DLD1 (cell line): ENCODE measurements around the gene GET4.
"Not testable (repeated sequence)": the region's sequence is repeated elsewhere in the genome, so short reads cannot be mapped to it uniquely, and the experiment has no call there.

Source experiments
- in situ Hi-C: cut with HindIII; loops from 2 replicates; pipeline ENCODE4 v1.10.0; 2017; ENCODE audit warnings: low sequenced_read_pairs

GET4 gene

DNA sequence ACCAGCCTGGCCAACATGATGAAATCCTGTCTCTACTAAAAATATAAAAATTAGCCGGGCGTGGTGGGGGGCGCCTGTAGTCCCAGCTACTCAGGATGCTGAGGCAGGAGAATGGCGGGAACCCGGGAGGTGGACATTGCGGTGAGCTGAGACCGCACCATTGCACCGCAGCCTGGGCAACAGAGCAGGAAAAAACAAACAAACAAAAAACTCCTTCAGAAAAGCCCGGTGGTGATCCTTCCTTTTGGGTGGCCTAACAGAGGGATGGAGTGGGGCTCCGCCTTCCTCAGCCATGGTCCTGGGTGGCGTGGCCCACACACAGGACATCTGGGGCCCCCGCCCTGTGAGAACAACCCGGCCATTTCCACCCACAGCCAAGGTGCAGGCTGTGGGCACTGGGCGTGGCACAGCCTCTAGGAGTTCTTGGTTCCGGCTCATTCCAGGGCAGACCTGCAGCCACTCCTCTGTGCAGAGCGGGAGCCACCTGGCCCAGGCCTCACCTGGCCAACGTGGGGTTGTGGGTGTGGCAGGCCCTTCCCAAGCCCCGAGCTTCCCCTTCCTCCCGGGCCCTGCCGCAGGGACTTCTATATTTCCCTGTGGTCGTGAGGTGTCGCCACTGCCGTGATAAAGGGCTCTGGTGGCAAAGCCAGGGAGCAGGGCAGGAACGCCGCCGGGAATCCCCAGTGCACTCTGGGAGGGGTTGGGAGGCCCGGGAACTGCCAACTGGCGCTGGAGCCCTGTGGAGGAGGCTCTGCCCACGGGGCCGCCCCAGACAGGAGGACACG, 37.6 kb downstream of the GET4 start:
- in situ Hi-C loops, result no loop called here

DNA sequence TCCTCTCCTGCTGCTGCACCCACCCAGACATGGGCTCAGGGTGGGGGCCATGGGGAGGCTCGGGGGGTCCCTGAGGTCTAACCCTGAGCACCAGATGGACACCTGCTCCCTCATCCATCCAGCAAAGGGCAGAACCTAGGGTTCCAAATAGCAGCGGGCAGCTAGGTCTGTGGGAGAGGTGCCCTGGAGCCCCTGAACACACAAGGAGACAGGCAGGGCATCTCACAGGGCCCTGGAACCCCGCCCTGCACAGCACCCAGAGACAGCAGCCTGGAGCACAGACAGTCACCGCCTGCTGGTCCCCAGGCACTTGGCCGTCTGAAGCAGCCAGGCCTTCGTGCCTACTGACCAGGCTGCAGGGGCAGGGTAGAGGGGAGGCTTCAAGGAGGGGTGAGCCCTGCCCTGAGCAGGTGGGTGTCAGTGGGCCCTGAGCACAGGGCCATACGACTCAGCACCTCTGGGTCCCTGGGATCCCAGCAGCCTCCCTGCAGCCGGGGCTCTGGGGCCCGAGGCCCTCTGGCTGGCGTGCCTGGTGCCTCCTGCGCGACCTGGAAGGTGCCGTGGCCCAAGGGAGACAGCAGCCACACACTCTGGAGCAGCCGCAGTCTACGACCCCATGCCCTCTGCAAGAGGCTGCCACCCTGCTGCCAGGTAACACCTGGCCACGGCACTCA, 38.3 kb downstream of the GET4 start:
- in situ Hi-C loops, result no loop called here

DNA sequence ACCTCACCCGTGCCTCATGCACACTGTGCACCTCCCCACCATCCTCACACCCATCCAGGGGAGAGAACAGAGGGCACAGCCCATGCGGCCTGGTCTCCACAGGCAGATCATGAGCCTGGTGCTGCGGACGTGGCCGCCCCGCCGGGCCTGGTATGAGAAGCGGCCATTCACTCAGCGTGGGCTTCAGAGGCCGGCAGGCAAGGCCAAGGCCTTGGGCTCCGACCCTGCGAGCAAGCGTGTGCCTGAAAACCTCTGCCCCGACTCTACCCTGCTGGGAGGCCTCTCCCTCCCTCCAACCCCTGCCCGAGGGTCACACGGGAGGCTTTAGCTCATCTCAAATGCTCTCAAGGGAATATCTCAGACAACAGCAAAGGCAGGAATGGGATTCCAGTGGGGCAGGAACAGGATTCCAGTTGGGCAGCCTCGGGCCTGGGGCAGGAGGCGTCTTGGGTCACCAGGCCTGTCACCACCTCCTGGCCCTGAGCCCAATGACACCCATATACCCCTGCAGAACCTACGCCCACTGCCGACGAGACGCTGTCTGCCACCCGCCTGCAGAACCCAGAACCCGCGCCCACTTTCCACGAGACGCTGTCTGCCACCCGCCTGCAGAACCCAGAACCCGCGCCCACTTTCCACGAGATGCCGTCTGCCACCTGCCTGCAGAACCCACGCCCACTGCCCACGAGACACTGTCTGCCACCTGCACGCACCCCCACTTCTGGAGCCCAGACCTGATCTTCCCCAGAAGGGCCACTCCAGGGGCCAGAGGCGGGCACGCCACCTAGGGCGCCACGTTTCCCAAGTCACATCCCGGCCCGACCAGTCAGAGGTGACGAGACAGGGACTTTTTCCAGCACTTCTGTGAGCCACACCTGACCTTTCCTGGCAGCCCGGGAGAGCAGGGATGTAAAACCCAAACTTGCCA, 39.2 kb downstream of the GET4 start:
- in situ Hi-C loops, result no loop called here

DNA sequence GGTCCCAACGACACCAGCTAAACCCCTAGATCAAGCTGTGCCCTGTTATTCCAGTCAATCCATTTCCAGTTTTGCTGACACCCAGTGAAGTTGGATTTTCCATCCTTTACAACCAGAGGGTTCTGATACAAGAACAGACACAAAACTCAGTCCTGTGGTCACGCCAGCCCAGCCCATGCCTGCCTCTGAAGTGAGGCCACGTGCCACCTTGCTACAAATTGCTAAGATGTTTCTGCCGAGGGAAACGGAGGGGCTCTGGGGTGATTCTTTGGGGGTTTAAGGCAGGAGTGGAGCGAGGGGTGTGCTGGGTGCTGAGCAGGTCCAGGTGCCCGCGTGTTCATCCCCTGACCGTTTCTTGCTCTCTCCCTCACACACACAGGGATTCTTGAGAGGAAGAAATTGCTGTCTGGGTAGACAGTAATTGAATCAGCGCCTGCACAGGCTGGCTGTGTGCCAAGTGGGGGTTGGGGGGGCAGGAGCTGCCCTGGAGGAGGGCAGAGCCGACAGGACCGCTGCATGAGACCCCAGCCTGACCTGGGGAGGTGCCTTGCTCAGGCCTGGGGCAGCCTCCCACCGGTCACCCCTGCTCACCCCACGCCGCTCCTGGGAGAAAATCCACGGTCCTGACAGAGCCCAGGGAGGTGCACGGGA, 40.1 kb downstream of the GET4 start:
- in situ Hi-C loops, result no loop called here

DNA sequence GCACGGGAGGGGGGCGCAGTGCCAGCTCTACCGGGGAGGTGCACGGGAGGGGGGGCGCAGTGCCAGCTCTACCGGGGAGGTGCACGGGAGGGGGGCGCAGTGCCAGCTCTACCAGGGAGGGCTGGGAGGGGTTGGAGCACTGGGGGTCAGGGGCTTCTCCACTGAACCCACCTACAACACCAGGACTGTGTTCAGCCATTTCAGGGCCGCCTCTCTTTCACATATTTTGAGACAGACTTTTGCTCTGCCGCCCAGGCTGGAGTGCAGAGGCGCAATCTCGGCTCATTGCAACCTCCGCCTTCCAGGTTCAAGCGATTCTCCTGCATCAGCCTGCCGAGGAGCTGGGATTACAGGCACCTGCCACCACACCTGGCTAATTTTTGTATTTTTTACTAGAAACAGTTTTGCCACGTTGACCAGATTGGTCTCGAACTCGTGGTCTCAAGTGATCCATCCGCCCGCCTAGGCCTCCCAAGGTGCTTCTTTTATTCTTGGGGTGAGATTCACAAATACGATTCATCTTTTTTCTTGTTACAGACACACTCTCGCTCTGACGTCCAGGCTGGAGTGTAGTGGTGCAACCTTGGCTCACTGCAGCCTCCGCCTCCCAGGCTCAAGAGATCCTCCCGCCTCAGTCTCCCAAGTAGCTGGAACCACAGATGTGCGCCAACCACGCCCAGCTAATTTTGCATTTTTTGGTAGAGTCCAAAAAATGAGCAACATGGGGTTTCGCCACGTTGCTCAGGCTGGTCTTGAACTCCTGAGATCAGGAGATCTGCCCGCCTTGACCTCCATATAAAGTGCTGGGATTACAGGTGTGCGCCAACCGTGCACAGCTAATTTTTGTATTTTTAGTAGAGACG, 41.1 kb downstream of the GET4 start:
- in situ Hi-C loops, result no loop called here

DNA sequence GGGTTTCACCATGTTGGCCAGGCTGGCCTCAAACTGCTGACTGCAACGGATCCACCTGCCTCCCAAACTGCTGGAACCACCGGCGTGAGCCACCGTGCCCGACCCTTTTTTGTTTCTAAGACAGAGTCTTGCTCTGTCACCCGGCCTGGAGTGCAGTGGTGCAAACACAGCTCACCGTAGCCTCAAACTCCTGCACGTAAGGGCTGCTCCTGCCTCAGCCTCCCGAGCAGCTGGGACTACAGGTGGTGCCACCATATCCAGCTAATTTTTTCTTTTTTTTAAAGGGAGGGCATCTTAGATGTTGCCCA, 41.7 kb downstream of the GET4 start:
- in situ Hi-C loops, result no loop called here

DNA sequence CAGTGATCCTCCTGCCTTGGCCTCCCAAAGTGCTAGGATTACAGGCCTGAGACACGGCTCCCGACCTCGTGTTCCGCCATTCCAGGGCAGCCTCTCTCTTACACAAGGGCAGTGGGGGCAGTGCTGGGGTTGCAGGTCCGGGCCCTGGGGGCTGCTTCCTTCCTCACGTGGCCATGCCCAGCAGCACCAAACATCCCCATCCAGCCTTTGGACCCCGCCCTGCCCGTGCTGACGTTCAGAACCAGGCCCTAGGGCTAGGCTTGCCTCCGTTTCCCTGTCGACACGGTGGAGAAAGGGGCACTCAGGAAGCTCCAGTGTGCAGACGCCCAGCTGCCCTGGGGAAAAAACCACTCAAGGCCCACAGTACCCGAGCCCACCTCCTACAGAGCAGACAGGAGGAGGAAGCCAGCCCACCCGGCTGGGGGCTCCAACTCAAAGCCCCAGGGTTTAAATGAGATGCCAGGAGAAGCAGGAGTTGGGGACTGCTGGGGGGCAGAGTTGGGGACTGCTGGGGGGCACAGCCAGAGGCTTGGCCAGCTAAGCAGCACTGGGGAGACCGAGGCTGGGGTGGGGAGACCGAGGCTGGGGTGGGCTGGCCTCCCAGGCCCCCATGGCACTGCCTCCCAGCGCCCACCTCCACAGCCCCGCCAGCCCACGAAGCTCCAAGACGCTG, 42.2 kb downstream of the GET4 start:
- in situ Hi-C loops, result no loop called here

DNA sequence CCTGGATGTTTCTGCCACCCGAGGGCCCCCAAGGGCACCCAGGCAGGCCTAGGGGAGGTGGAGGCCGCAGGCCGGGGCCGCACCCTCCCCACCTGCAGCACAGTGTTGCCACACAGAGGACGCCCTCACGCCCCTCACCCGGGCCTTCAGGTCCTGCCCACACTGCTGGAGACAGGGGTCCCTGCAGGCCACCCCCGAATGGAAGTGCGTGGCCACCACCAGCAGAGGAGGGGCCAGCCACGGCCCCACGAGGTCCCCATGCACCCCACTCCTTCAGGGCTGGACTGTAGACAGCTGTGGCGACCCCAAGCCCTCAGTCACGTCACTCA, 42.7 kb downstream of the GET4 start:
- in situ Hi-C loops, result no loop called here

DNA sequence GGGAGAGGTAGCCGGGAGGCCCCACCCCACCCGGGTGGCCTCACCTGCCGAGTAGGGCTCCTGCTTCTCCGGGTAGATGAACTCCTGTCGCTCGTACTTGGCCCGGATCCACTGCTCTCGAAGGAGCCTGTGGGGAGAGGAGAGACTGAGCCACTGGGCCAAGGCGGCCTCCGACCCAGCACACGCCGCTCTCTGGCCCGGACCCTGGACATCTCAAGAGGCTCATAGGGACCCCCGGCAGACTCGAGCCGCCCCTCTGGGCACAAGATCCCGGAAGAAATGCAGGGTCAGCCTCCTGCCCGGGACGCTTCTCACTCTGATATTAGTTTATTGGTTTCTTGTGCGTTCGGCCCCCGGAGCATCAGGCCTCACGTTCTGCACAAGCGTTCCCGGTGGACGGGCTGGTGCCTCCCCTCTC, 43.6 kb downstream of the GET4 start:
- in situ Hi-C loops, result no loop called here

DNA sequence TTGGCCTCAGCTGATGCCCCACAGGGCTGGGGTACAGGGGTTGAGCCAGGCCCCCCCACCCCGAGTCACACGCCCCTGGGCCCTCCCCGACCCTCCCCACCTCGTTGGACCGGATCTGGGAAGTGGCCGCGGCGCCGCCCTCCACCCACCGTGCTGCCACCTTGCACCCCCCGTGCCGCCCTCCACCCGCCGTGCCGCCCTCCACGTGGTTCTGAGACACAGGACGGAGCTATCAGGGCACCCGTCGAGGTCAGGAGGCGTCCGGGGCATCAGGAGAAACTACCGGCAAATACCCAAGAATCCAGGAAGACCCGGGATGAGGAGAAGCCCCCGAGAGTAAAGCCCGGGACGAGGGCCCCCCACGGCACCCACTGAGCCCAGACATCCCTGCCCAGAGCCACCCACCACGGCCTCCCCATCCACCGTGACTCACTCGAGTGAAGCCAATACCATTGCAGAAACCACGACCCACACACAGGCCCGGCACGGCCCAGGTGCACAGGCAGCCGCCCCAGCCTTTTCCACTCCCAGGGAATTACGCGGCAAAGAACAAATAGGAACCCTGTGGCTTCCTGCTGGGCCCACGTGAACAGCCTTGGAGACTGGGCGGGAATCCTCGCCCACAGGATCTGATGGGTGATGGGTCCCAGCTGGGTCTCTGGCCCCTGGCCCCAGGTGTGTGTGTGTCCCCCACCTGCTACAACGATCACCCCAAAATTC, 44.2 kb downstream of the GET4 start:
- in situ Hi-C loops, result no loop called here

DNA sequence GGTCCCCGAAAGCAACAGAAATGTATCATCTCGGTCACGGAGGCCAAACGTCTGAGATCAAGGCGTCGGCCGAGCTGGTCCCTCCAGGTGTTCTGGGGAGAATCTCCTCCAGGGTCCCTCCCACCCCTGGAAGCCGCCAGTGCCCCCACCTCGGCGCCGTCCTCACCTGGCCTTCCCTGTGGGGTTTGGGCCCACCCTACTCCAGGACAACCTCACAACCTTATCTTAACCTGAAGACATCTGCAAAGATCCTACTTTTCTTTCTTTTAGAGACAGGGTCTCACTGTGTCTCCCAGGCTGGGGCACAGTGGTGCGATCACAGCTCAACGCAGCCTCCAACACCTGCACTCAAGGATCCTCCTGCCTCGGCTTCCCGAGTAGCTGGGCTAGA, 44.7 kb downstream of the GET4 start:
- in situ Hi-C loops, result no loop called here

DNA sequence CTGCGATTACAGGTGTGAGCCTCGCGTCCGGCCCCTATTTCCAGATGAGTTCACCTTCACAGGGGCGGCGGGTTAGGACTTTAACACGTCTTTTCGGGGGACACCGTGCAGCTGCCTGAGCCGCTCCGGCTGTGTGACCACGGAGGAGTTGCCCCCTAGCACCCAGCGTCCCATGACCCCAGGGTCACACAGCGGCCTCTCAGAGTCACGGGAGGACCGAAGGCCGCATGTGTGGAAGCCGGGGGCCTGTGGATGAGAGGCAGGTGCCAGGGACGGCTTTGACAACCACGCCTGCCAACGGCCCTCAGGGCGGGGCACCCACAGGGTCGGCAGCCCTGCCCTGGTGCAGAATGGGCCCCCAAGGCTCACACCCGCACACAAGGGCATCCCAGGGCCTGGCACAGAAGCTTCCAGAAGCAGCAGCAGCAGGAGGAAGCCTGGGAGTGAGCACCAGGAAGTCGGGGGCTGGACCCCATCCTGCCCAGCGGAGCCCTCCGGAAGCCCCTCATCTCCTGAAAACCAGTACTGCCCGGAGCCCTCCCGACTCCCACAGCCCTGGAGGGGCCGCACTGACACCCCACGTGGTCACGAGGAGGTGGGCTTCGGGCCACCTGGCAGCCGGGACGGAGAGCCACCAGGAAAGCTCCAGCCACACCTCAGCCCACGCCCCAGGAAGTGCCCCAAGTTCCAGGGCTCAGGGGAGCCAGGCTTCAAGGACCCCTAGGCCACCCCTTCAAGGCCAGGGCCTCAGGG, 45.4 kb downstream of the GET4 start:
- in situ Hi-C loops, result no loop called here

DNA sequence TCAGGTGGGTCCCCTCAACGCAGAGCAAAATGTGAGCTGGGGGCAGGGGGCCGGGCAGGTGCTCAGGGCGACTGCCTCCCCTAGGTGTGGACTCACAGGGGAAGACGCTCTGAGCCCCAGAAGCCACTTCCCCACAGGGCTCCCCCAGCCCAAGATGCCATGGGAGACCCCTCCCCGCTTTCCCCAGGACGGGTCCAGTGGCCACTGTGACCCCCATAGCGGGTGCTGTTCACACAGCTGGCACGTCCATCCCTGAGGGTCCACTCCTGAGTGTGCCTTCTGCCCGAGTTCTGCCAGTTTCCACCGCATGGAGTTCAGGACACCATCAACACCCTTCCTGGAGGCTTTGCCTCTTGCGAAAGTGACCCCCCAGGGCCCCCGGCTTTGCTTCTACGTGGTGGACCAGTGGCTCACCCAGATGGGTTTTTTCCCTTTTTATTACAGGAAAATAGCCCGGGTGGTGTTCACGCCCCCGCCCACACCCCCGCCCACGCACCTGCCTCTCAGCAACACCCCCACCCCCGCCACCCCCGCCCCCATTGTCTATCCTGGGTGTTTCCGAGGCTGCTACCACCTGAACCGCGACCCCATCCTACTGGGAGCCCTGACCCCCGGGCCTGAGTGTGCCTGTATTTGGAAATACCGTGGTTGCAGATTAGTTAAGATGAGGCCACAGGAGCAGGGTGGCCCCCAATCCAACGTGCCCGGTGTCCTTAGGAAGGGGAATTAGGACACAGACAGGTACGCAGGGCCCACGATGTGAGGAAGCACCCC, 46.2 kb downstream of the GET4 start:
- in situ Hi-C loops, result no loop called here

DNA sequence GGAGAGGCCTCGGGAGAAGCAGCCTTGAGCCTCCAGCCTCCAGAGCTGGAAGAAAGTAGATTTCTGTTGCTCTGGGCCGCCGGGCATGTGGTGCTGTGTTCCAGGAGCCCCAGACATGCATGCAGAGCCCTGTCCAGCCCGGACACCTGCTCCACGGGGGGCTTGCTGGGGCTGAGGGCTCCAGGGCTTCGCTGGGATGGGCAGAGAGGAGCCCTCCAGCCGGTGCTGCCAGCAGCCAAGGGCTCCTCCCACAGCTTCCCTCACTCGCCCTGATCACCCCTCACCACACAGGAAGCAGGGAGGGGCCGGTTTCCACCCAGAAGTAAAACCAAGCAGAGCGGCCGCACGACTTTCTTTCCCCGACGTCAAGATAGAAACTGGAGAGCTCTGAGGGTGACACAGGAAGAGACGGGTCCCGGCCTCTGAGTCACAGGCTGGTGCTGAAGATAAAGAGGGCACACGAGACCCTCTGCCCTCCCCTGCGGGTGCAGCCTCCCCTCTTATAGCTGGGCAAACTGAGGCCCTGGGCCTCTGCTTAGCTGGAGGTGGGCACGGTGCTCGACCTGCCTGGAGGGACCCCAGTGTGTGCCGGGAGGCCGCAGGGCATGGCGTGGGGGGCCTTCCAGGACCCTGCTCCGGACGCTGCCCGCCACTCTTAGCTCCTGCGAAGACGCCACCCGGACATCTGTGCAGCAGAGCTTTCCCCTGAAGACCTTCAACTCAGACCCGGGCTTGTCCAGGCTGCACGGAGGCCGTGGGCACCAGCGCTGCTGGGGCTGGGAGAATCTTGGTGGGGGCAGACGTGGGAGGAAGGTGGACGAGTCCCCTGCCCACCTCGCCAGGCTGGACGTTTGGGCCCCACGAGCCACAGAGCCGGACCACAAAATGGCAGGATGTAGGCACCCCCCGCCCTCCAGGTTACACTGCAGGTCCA, 47.0 kb downstream of the GET4 start:
- in situ Hi-C loops, result no loop called here

DNA sequence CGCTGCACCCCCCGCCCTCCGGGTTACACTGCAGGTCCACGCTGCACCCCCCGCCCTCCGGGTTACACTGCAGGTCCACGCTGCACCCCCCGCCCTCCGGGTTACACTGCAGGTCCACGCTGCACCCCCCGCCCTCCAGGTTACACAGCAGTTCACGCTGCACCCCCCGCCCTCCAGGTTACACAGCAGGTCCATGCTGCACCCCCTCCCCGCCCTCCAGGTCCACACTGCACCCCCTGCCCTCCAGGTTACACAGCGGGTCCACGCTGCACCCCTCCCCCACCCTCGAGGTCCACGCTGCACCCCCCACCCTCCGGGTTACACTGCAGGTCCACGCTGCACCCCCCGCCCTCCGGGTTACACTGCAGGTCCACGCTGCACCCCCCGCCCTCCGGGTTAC, 47.7 kb downstream of the GET4 start:
- in situ Hi-C loops, result not testable (repeated sequence)

DNA sequence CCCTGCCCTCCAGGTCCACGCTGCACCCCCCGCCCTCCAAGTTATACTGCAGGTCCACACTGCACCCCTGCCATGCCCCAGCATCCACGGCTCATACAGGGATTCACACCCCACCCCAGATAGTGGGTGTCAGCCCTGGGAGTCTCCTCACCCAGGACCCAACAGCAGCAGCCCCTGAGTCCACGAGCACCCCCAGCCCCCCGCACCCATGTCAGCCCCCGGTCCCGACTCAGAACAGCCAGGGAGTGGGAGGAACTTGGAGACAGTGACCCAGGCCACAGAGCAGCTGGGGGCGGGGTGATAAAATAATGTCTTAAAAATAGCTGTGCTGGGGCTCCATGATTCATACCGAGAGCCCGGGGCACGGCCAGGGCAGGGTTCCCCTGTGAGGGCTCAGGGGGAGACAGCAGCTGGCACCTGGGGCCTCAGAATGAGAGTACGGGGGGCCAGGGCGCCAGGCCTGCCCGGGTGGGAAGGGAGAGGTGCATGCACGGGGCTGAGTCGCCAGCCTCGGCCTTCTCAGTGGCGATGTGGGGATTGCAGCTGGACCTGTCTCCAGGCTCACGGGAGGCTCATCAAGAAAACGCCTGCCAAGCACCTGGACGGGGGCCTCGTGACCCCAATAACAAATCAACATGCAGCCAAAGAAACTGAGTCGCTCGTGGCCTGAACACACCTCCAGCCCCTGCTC, 48.3 kb downstream of the GET4 start:
- in situ Hi-C loops, result no loop called here
